Kasumi-1 (cell line): ENCODE measurements around the gene MAST3.
A peak's percentile ranks its signal among the peaks of the same experiment; 100 is the strongest.
"Not testable (repeated sequence)": the region's sequence is repeated elsewhere in the genome, so short reads cannot be mapped to it uniquely, and the experiment has no call there.

ENCODE experiments used
- DNase-seq, 2 experiments: peaks; one replicate each; lab custom pipeline; 2025; lab: John Stamatoyannopoulos, UW

The MAST3 gene

GRCh38 chr19:18086590-18087138 lies 10.9 kb upstream of the MAST3 start, which contains the start of gene IL12RB1:
IL12RB1 (minus strand) TSS chr19:18086934; CDS start chr19:18086823, 111 bp downstream.
- no peak for DNase-seq

- peak in 1 of 2 experiments; percentile 32 for DNase-seq
Measured at GRCh38 chr19:18089096-18089541, 8.5 kb upstream of the MAST3 start.

GRCh38 chr19:18089726-18090125 lies 7.9 kb upstream of the MAST3 start:
- no peak for DNase-seq

GRCh38 chr19:18090545-18091216 lies 6.9 kb upstream of the MAST3 start:
- DNase-seq: no peak

- peak; percentile 81 for DNase-seq
Measured at GRCh38 chr19:18091217-18091608, 6.4 kb upstream of the MAST3 start.

- no peak for DNase-seq
Measured at GRCh38 chr19:18093439-18094161, 4.0 kb upstream of the MAST3 start.

GRCh38 chr19:18096258-18096657 lies 1.3 kb upstream of the MAST3 start:
- no peak for DNase-seq

GRCh38 chr19:18097993-18098890 lies 664 bp downstream of the MAST3 start:
- peak in 1 of 2 experiments; percentile 23 for DNase-seq

- DNase-seq: no peak
Measured at GRCh38 chr19:18098891-18099622, 1.5 kb downstream of the MAST3 start.

- DNase-seq: no peak
Measured at GRCh38 chr19:18099623-18099995, 2.0 kb downstream of the MAST3 start.

- no peak for DNase-seq
Measured at GRCh38 chr19:18100710-18101109, 3.1 kb downstream of the MAST3 start.

- no peak for DNase-seq
Measured at GRCh38 chr19:18101268-18101667, 3.7 kb downstream of the MAST3 start.

- DNase-seq: no peak
Measured at GRCh38 chr19:18102916-18103542, 5.5 kb downstream of the MAST3 start.

GRCh38 chr19:18104793-18105131 lies 7.2 kb downstream of the MAST3 start:
- no peak for DNase-seq

- DNase-seq: not testable (repeated sequence)
Measured at GRCh38 chr19:18105259-18105658, 7.7 kb downstream of the MAST3 start.

GRCh38 chr19:18107235-18107634 lies 9.7 kb downstream of the MAST3 start:
- no peak for DNase-seq

GRCh38 chr19:18108897-18109296 lies 11.3 kb downstream of the MAST3 start:
- no peak for DNase-seq

- DNase-seq: no peak
Measured at GRCh38 chr19:18109341-18109732, 11.8 kb downstream of the MAST3 start.

GRCh38 chr19:18109733-18110608 lies 12.4 kb downstream of the MAST3 start:
- DNase-seq: no peak

- no peak for DNase-seq
Measured at GRCh38 chr19:18110609-18111232, 13.1 kb downstream of the MAST3 start.
